HK-2 (cell line): Measurements from ENCODE around the gene RNF10.
"Not testable (repeated sequence)": the region's sequence is repeated elsewhere in the genome, so short reads cannot be mapped to it uniquely, and the experiment has no call there.

Source experiments
- DNase-seq: peaks from one replicate; pipeline ENCODE4 v3.0.0-alpha.2; 2018; ENCODE audit not compliant: unreplicated experiment

Gene RNF10

DNA sequence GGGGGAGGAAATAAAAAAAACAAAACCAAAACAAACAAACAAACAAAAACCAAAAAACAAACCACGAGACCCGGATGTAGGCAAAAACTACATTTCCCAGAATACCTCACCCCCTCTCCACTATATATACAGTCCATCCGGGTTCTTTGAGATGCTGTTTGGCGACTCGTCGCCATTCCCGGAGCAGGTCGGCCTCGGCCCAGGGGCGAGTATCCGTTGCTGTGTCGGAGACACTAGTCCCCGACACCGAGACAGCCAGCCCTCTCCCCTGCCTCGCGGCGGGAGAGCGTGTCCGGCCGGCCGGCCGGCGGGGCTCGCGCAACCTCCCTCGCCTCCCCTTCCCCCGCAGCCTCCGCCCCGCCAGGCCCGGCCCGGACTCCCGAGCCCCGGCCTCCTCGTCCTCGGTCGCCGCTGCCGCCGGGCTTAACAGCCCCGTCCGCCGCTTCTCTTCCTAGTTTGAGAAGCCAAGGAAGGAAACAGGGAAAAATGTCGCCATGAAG, at the start of gene RNF10:
TSS of gene RNF10 (plus strand) at position 154 of the 500 bp plus-strand sequence. CDS start 456 bp downstream, outside the sequence.
- DNase-seq = peak; percentile 71

DNA sequence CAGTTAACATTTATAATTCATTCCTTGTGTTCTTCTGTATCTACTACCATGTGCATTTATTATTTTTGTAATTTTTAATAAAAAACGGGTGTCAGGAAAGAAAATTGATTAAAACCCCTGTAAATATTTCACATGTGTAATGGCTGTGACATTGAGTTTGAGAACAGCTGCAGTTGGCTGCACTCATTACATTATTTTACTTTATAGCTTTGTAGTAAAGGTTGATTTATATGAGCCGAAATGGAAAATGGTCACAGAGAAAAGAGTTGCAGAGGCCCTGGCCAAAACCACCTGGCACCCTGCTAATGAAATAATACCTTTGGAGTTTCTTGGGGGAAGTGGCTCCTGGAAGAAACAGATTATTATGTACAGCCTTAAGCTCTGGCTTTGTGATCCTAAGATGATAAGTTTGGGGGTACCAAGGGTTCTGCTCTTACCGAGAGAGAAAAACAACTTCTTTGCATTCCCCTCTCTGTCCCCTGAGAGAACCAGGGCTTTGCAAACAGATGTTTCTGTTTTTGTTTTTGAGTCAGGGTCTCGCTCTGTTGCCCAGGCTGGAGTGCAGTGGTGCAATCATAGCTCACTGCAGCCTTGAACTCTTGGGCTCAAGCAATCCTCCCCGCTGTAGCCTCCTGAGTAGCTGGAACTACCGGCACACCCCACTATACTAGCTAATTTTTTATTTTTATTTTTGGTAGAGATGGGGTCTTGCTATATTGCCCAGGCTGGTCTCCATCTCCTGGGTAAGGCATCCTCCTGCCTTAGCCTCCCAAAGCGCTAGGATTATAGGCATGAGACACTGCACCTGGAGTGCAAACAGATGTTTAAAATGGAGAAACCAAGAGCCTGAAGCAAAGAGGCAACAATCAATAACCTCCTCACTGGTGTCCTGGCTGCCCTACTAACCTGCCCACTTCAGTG, 47.9 kb upstream of the RNF10 start:
- DNase-seq = no peak

DNA sequence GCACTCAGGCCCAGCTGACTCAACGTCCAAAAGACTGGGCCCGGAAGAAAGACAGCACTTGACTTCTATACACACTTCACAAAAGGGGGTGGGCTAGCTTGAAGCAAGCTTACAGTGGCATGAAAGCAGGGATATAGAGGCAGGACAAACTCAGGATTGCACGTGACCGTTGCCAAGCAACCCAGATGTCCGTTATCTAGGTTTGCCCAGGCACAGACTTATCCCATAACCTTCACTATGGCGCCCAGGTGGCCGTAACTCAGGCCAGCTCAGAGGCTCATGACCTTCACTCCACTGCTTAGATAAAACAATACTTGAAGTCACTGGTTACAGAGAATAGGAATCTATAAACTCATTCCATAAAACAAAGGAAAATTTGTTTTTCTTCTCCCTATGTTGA, 46.6 kb upstream of the RNF10 start:
- not testable (repeated sequence) for DNase-seq

DNA sequence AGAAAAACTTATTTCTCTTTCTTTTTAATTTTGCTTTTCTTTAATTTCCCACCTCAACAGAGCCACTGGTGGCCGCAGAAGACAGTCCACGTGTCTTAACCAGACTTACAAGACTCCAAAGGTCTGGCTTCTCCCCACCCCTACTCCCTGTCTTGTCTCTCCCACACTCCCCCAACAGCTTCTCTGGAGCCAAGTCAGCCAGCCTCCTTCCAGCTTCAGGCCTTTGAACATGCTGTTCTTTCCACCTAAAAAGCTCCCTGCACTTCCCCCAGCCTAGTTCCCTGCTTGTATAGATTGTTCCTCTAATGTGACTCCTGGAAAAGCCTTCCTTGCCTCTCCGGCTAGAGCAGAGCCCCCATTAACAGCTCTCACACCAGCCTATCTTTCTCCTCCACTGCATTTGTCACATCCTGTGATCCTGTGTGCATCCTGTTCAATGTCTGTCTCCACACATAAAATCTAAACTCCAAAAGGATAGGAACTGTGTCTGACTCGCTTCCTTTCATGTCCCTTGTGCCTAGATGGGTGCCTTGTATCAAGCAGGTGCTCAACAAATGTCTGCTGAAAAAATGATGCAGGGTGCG, 46.0 kb upstream of the RNF10 start:
- DNase-seq = no peak

DNA sequence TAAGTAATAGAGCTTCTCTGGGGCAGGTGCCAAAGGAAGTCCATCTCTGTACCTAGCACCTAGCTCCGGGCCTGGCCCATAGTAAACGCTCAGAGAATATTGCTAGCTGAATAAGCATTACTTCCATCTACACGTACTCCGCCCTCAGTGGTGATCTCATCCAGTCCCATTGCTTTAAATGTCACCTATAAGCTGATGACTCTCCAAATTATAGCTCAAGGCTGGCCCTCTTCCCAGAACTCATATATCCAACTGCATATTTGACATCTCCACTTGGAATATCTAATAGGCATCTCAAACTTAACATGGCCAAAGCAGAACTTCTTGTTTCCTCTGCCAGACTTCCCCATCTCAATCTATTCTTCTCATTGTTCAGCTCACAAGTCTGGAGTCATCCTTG, 45.1 kb upstream of the RNF10 start:
- DNase-seq = no peak

DNA sequence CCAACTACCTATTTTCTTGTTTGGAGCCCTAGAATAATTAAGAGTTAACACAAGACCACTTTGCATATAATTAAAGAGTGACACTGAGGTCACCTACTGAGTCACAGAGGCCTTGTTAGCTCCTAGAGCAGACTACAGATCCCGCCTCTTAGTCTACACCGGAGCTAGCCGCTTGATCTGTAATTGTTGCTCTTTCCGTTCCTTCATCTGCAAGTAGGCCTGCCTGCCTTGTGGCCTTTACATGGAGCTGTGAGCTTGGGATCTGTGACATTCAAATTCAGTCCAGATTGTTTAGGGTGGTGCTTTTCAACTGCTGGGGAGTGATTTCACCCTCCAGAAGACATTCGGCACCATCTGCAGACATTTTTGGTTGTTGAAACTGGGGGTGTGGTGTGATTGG, 43.8 kb upstream of the RNF10 start:
- no peak for DNase-seq

DNA sequence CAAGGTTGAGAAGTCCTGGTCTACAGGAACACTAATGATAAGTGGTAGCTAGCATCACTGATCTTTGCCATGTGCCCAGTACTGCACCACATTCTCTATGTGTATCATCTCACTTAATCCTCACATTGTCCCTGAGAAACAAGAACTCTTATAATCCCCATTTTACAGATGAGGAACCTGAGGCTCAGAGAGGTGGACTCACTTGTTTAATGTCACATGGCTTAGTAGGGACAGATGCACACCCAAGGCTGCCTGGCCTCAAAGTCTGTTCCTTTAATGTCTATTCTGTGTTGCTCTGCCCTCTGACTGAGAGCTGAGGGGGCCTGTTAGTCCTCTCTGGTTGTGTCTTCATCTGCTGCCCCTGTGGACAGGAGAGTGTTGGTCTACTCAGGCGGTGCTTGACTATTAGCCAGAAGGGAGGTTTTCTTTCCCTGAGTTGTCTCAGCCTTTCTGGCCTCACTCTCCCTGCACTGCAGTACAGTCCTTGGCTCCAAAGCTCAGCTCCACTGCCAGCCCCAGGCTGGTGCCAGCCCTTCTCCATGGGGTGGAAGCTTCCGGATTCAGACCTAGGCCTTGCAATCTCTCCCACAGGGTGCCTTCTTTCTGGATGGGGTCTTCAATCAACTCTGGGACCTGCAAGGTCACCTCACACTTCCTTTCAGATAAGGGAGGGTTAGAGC, 43.2 kb upstream of the RNF10 start:
- DNase-seq = no peak

DNA sequence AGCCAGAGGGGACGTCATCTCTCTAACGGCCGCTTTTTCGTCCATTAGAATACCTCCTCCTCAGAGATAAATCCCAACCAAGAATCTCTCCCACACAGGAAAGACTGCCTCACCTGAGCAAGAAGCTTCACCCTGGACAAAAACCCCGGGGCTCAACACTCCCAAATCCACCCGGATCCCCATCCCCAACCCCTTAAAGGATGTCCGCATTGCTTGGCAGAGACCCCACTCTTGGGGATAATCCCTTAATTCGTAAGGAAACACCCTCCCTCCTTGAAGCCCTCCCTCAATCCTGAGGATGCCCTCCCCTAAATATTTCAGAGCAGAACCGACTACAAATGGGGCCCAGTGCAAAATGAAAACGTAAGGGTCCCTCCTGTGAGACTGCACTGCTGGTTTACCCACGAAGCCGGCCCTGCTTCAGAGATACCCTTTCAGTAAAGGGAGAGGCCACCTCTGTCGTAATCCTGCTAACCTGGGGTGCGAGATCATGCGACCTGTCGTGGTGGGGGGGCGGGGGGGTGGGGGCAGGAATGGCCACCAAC, 38.9 kb upstream of the RNF10 start:
- DNase-seq = peak; percentile 7

DNA sequence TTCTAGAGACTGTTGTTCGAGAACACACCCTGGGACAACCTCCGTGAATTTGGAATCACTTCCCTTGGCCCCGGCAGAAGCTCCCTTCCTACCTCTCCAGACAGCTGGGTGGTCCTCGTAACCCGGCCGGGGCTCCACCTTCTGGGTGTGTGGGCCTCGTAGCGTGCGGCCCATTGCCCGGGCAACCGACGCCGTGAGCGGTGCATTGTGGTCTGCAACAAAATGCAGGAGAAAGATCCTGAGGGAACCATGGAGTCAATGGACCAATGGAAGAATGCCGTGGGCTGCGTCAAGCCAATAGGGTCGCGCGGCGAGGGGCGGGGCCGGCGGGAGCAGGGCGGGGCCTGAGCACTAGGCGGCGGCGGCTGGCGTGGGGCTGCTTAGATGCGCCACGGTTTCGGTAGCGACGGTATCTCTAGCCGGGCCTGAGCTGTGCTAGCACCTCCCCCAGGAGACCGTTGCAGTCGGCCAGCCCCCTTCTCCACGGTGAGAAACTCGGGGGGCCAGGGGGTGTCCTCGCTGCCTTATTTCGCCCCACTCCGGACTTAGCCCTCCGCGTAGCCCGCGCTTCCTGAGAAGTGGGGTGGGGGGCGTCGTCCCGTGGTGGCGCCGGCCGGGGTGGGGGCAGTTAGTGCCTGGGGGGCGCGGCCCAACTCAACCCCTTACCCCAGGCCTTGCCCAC, 38.3 kb upstream of the RNF10 start, which contains the start of gene DYNLL1:
TSS of gene DYNLL1 (plus strand) at position 383 of the 682 bp plus-strand sequence. CDS start 309 bp downstream, outside the sequence.
- peak; percentile 97 for DNase-seq

DNA sequence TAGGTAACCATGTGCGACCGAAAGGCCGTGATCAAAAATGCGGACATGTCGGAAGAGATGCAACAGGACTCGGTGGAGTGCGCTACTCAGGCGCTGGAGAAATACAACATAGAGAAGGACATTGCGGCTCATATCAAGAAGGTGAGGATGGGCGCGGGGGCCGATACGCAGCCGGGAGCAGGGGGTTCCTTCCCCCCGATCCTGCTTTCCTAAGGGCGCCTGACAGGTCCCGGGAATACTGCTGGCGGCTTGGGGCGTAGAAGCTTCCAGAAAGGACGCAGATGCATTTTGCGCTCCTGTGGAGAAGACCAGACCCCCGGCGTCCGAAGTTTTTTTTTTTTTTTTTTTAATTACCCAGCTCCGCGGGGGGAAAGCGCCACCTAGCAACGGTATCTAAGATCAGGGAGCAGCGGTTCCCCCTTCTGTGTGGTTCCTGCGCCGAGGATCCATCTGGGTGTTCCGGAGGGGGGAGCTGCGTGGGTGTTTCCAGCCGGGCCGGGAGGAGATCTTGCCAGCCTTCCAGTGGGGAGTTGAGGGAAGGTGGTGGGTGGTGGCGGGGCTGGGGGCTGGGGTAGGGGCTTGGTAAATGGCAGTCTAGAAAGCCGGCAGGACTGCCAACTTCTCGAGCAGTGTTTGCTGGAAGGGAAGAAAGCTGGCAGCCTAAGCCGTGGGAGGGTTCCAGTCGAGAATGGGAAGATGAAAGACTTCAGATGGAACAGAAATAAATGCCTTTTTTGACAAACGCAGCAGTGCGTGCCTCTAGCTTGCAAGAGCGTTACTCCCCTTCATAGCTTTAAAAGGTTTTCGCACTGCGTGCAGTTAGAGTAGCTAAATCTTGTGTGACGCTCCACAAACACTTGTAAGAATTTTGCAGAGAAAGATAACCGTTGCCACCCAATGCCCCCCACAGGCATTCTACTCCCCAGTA, 37.5 kb upstream of the RNF10 start:
- DNase-seq = peak; percentile 36

DNA sequence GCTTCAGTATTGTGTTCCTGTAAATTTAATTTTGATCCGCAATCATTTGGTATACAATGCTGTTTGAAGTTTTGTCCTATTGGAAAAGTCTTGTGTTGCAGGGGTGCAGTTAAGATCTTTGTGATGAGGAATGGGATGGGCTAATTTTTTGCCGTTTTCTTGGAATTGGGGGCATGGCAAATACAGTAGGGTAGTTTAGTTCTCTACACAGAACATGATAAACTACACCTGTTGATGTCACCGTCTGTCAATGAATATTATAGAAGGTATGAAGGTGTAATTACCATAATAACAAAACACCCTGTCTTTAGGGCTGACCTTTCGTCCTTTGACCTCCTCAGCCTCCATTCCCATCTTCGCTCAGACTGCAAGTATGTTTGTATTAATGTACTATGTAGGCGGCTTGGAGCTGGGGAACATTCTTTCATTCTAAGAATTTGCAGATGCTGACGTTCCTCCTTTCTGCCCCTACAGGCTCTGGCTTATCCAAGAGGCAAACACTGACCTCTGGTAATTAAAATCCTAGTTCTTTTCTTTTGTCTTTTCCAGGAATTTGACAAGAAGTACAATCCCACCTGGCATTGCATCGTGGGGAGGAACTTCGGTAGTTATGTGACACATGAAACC, 36.5 kb upstream of the RNF10 start:
- no peak for DNase-seq

DNA sequence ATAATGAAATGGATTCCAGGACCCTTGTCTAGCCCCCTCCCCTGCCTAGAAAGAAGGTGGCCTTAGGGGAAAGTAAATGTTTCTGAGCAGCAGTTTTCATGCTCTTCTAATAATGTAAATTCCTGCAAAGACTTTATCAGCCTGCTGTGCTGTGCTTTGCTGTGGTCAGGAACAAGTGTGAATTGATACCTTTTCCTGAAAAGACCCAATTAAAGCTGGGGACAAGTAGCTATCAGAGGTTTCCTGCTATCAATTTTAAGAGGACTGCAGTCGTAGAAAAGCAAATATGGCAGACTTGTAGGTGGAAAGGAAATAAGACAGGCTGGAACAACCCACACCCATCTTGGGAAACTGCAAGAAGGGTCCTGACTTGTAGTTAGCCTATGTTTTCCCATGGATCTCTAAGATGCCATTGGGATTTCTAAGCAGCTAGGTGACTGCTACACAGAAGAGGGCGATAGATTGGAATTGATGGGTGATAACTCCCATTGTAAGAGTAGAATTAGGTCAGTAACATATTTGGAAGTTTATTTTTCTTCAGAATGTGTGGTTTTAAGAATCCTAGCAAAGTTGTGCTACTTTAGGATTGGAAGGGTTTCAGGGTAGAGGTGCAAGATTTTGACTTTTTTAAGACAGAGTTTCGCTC, 35.2 kb upstream of the RNF10 start:
- no peak for DNase-seq

DNA sequence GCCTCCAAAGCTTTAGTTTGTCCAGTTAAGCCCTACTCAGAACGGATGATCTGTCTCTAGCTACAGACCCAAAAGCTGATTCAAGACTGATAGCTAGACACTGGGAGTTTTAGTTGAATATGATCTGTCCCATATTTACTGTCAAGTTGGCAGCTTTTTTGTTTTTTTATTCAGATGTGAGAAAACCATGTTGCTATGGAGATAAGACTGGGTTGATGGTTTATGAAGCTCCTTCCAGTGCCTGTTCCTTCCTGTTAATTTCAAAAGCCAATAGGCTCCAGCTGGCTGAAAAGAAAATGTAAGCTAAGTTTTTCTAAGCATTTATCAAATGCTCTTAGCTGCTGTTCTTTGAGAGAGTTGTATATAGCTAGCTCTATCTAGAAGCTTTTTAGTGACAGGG, 33.6 kb upstream of the RNF10 start:
- no peak for DNase-seq

DNA sequence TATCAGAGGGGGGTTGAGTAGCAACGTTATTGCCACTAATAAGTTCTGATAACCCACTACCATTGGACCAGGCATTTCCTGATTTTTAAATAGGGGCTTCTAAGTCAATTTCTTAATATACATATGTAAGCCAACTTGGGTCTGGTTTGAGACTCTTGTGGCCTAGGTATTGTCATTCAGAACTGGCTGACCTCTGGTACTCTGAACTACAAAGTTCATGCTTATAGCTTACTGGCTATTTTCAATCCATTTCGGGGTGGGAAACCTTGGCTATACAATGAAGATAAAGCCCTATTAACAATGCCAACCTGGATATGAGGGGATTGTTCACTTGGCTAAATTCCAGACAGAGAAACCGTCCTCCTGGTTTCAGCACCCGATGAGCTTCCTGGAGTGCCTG, 29.6 kb upstream of the RNF10 start:
- no peak for DNase-seq

DNA sequence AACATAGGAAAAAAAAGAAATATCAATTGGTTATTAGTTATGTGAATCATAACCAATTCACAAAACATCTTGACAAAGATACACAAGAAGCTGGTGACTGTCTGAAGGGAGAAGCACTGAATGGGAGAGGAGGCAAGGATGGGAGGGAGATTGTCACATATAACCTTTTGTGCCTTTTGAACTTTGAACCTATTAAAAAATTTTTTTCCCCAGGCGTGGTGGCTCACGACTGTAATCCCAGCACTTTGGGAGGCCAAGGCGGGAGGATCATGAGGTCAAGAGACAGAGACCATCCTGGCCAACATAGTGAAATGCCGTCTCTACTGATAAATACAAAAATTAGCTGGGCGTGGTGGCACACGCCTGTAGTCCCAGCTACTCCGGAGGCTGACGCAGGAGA, 25.6 kb upstream of the RNF10 start:
- no peak for DNase-seq

DNA sequence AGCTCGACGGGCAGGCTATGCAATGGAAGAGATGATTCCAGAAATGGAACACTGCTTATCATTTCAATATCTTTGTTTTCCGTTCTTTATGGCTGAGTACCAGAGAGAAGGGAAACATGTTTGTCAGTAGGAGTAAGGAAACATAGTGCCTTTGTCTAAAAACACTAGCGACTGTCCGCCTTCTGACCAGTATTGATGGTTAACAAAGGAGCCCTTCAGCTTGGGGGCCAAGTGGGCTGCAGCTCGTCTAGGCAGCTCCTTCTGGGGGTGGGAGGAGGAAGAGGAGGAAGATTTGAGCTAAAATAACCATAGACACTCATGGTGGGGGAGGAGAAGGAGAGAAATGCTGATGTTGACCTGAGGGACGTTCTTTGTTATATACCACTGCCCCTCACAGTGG, 20.2 kb upstream of the RNF10 start:
- no peak for DNase-seq

DNA sequence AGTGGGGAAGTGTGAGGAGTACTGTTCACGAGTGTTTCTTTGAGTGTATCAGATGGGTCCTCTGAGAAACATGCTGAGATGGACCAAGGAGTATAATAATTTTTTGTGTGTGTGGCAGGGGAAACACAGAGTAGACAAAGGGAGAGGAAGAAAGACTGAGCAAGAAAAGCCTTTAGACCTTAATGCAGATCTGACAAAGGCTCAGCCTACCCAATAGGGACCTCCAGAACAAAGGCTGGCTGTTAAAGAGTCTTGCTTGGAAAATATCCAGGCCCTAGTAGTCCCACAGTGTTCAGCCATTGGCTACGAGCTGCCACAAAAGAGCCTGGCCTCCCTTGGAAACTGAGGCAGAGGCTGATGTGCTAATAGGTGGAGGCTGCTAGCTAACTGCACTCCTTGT, 18.7 kb upstream of the RNF10 start:
- DNase-seq = no peak

DNA sequence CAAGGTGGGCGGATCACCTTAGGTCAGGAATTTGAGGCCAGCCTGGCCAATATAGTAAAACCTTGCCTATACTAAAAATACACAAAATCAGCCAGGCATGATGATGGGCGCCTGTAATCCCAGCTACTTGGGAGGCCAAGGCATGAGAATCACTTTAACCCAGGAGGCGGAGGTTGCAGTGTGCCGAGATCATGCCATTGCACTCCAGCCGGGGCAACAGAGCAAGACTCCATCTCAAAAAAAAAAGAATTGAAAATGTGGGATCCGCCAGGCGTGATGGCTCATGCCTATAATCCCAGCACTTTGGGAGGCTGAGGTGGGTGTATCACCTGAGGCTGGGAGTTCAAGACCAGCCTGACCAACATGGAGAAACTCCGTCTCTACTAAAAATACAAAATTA, 14.8 kb upstream of the RNF10 start:
- not testable (repeated sequence) for DNase-seq

DNA sequence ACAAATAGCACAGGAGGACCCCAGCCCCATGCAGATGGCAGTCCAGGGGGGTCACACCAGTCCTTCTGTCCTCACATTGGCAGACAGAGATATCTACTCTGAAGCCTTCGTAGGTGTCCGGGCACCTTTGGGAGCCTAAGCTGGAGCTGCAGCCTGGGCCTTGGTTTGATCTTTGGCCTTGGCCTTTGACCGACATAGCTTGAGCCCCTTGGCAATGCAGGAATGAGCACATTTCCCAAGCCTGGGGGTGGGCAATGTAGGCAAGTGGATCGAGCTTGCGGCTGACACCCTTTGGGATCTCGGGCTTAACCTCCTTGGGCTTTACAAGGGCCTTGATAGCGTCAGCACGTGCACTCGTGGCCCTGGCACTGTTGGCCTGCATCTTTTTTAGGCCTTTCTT, 11.6 kb upstream of the RNF10 start:
- no peak for DNase-seq
